SK-N-SH (cell line): ENCODE measurements around the gene RASGEF1B.

Source experiments
- CTCF ChIP-seq: fragments of 200-600 bp; sonication (generic); IDR thresholded peaks from 2 replicates; pipeline ENCODE4 v1.6.1; 2017; ENCODE audit warnings: antibody characterized with exemption, mild to moderate bottlenecking, moderate library complexity
- EP300 ChIP-seq, 2 experiments: IDR thresholded peaks; 2 replicates each; pipeline versions ENCODE4 v1.4.0 to v1.6.1; 2012; ENCODE audit warnings: borderline replicate concordance in 1 of 2, low read depth in 1 of 2, low read length in 1 of 2
- EZH2phosphoT487 ChIP-seq: fragments of 200-600 bp; sonication (generic); IDR thresholded peaks from 2 replicates; pipeline ENCODE4 v1.6.1; 2017; ENCODE audit warnings: low read depth, mixed run types, mild to moderate bottlenecking, antibody characterized with exemption, moderate library complexity, borderline replicate concordance
- FOXJ3 ChIP-seq: sonication (generic); formaldehyde crosslinking; IDR thresholded peaks from 2 replicates; pipeline ENCODE4 v1.5.1; 2020; ENCODE audit warnings: mild to moderate bottlenecking, missing genetic modification reagents
- NRF1 ChIP-seq: IDR thresholded peaks from 2 replicates; pipeline ENCODE4 v1.6.1; 2012; ENCODE audit warnings: low read depth, mild to moderate bottlenecking, low read length
- POLR2AphosphoS5 ChIP-seq: IDR thresholded peaks from 2 replicates; pipeline ENCODE4 v1.6.1; 2012; ENCODE audit warnings: low read depth, low read length
- YY1 ChIP-seq: IDR thresholded peaks from 2 replicates; pipeline ENCODE4 v1.4.0; 2012; ENCODE audit warnings: low read depth, mild to moderate bottlenecking

GRCh38 chr4:81408341-81408740 lies 63.4 kb downstream of the RASGEF1B start:
- no peak for TF ChIP-seq NRF1
- no peak for TF ChIP-seq CTCF
- TF ChIP-seq YY1, result no peak
- no peak for TF ChIP-seq POLR2AphosphoS5
- no peak for TF ChIP-seq EZH2phosphoT487
- TF ChIP-seq EP300 (IDR thresholded peaks at IDR 0.05; ENCODE audit: borderline replicate concordance in 1 of 2, low read depth in 1 of 2, low read length in 1 of 2), result no peak
- TF ChIP-seq FOXJ3 (CRISPR knock-in tag), result no peak
